K562 (cell line): Measurements from ENCODE around the gene ERVV-1. TPM values are rescaled to one million over a fixed set of nuclear protein-coding genes. Genes with fewer than 3 reads are reported as not detected.
A peak's percentile ranks its signal among the peaks of the same experiment; 100 is the strongest.

ENCODE experiments used
- ATAC-seq: fragments of 200-7000 bp; cut with Tn5 transposase; 3 replicates; pipeline ENCODE4 v1.9.1; 2020; ENCODE audit warnings: moderate library complexity
- BruUV-seq: library from RNA; stranded (reverse); fragments of 400-500 nt; replicated peaks from 2 replicates; lab custom pipeline; 2021; lab: Mats Ljungman, UMichigan
- CTCF ChIA-PET: fragments of 300-600 bp; formaldehyde crosslinking; extraction: SDS; loops from one replicate; lab custom pipeline; 2021; ENCODE audit warnings: low intra/inter-chr PET ratio; lab: Yijun Ruan, JAX
- POLR2A ChIA-PET: fragments of 300-600, 350-650 bp; sonication (Branson Sonifier 250); formaldehyde crosslinking; extraction: SDS; loops from one replicate; lab custom pipeline; 2021; ENCODE audit warnings: antibody characterized with exemption, inconsistent platforms; lab: Yijun Ruan, JAX
- DNase-seq, 4 experiments: peaks; one replicate each; pipeline versions ENCODE4 v3.0.0 to v3.0.0-alpha.2; 2011 to 2018; ENCODE audit warnings: low spot score in 3 of 4, mixed read lengths in 3 of 4; ENCODE audit errors: extremely low read depth in 1 of 4
- FAIRE-seq: peaks from 2 replicates; lab custom pipeline; 2011; peaks lifted over from hg19 to GRCh38; lab: Jason Lieb, UNC
- H2AFZ ChIP-seq: 2 replicates; pipeline ENCODE4 v1.6.0; 2011; ENCODE audit warnings: low read depth, low read length, control low read depth, inconsistent platforms
- H3K27ac ChIP-seq: fragments of 200-600 bp; 3 replicates; pipeline ENCODE4 v1.8.0; 2011; ENCODE audit warnings: low read depth, mild to moderate bottlenecking, control low read depth, inconsistent platforms, low read length, moderate library complexity, mixed read lengths; ENCODE audit errors: extremely low read depth
- H3K27me3 ChIP-seq, 2 experiments: fragments of 300-600 bp in 1 of 2; 2 replicates in 1 of 2; 3 replicates in 1 of 2; pipeline versions ENCODE4 v1.6.0 to v1.8.0; 2011; ENCODE audit warnings: inconsistent platforms in 2 of 2, low read length in 2 of 2, mild to moderate bottlenecking in 1 of 2, mixed read lengths in 1 of 2, moderate library complexity in 1 of 2; ENCODE audit not compliant: control insufficient read depth in 2 of 2, insufficient read depth in 2 of 2
- H3K36me3 ChIP-seq: fragments of 300-600 bp; 3 replicates; pipeline ENCODE4 v1.8.0; 2011; ENCODE audit warnings: mild to moderate bottlenecking, low read length, inconsistent platforms; ENCODE audit not compliant: control insufficient read depth, insufficient read depth
- H3K4me1 ChIP-seq, 2 experiments: fragments of 200-600 bp in 1 of 2; replicated peaks in 1 of 2; 2 replicates in 1 of 2; 3 replicates in 1 of 2; pipeline versions ENCODE4 v1.5.1 to v1.8.0; 2011; ENCODE audit warnings: inconsistent platforms in 2 of 2, low read length in 2 of 2, mild to moderate bottlenecking in 1 of 2, mixed read lengths in 1 of 2, moderate library complexity in 1 of 2; ENCODE audit not compliant: control insufficient read depth in 2 of 2, insufficient read depth in 2 of 2
- H3K4me2 ChIP-seq: 2 replicates; pipeline ENCODE4 v1.6.1; 2011; ENCODE audit warnings: low read length, control low read depth, inconsistent platforms, mixed read lengths; ENCODE audit not compliant: insufficient read depth
- H3K4me3 ChIP-seq: fragments of 200-600 bp; sonication (generic), shearing (Covaris generic); 2 replicates; pipeline ENCODE4 v1.5.1; 2016; ENCODE audit warnings: control low read depth, inconsistent platforms
- H3K79me2 ChIP-seq: fragments of 200-600 bp; 3 replicates; pipeline ENCODE4 v1.8.0; 2011; ENCODE audit warnings: low read length, inconsistent platforms; ENCODE audit not compliant: control insufficient read depth, insufficient read depth
- H3K9ac ChIP-seq, 2 experiments: 2 replicates each; pipeline versions ENCODE4 v1.6.0 to v1.6.1; 2011; ENCODE audit warnings: low read depth in 2 of 2, low read length in 2 of 2, control low read depth in 1 of 2, inconsistent platforms in 1 of 2, mild to moderate bottlenecking in 1 of 2, mixed read lengths in 1 of 2; ENCODE audit not compliant: insufficient read depth in 1 of 2
- H3K9me1 ChIP-seq: one replicate; pipeline ENCODE4 v1.6.0; 2011; ENCODE audit warnings: inconsistent platforms, mild to moderate bottlenecking, low read length, moderate library complexity; ENCODE audit not compliant: control insufficient read depth, insufficient read depth
- H3K9me3 ChIP-seq: replicated peaks from 2 replicates; pipeline ENCODE4 v1.5.1; 2011; ENCODE audit warnings: low read depth, low read length, inconsistent platforms; ENCODE audit not compliant: control insufficient read depth, insufficient read depth
- H4K20me1 ChIP-seq: replicated peaks from 2 replicates; pipeline ENCODE4 v1.6.1; 2011; ENCODE audit warnings: low read length, inconsistent platforms, mixed read lengths; ENCODE audit not compliant: control insufficient read depth, insufficient read depth
- CXXC5 ChIP-seq: fragments of 250-450 bp; sonication (Bioruptor Pico); IDR thresholded peaks from 2 replicates; pipeline ENCODE4 v1.8.0; 2022; ENCODE audit warnings: inconsistent platforms, mild to moderate bottlenecking, moderate library complexity
- DMBX1 ChIP-seq: fragments of 250-450 bp; sonication (Bioruptor Pico); IDR thresholded peaks from 2 replicates; pipeline ENCODE4 v1.8.0; 2022; ENCODE audit warnings: inconsistent platforms, mild to moderate bottlenecking, moderate library complexity, borderline replicate concordance
- POLR2A ChIP-seq: fragments of 450-650 bp; conservative IDR thresholded peaks from 2 replicates; pipeline ENCODE4 v1.6.1; 2016
- RBFOX2 ChIP-seq: fragments of 200-400 bp; formaldehyde crosslinking; IDR thresholded peaks from 2 replicates; pipeline ENCODE4 v1.6.1; 2017; ENCODE audit warnings: low read depth, mild to moderate bottlenecking, low read length, moderate library complexity
- YY1 ChIP-seq, 3 experiments: IDR thresholded peaks; 2 replicates each; pipeline ENCODE4 v1.6.1; 2011; ENCODE audit warnings: low read length in 2 of 3, mild to moderate bottlenecking in 2 of 3, moderate library complexity in 2 of 3, borderline replicate concordance in 1 of 3, control low read depth in 1 of 3, low read depth in 1 of 3; ENCODE audit not compliant: insufficient read depth in 3 of 3, insufficient replicate concordance in 2 of 3, control insufficient read depth in 1 of 3, insufficient read length in 1 of 3; ENCODE audit errors: extremely low read depth in 1 of 3
- ZBTB40 ChIP-seq, 2 experiments: fragments of 450-650 bp in 1 of 2; sonication (generic) in 1 of 2; formaldehyde crosslinking in 1 of 2; IDR thresholded peaks; 2 replicates each; pipeline versions ENCODE4 v1.7.1 to v1.9.0; 2016 to 2022; ENCODE audit warnings: inconsistent platforms in 1 of 2, mild to moderate bottlenecking in 1 of 2, missing genetic modification reagents in 1 of 2
- ZNF449 ChIP-seq: fragments of 250-450 bp; sonication (Bioruptor Pico); IDR thresholded peaks from 2 replicates; pipeline ENCODE4 v1.8.0; 2022; ENCODE audit warnings: moderate library complexity, mild to moderate bottlenecking, inconsistent platforms
- WGBS: fragments of 100-300 bp; shearing (Covaris generic); methylation state at CpG from one replicate; pipeline ENCODE4 v1.1.6; 2016; ENCODE audit warnings: low coverage, mixed read lengths; ENCODE audit not compliant: insufficient coverage; ENCODE audit errors: missing lambda C conversion rate; 5-methylcytosine and 5-hydroxymethylcytosine counted together
- in situ Hi-C: fragments of 300-500 bp; cut with MboI; formaldehyde crosslinking; loops from 4 replicates; pipeline ENCODE4 v1.15.0; 2018; ENCODE audit warnings: inconsistent platforms, mixed read lengths
- intact Hi-C: fragments of 100-400 bp; cut with micrococcal nuclease; formaldehyde crosslinking; loops from 2 replicates; pipeline ENCODE4 v1.14.2; 2022
- polyA plus RNA-seq, 8 experiments: library from polyadenylated mRNA; depleted of rRNA in 4 of 8; stranded (reverse) in 5 of 8; unstranded in 3 of 8; fragments of >200 nt; fragmentation: Nextera tagmentation in 2 of 8; fragmentation: Illumina TruSeq in 1 of 8; extraction: Ambion mirVana in 2 of 8; extraction: Trizol in 1 of 8; gene quantifications; 2 replicates each; pipeline versions ENCODE4 v1.2.1 to v1.2.3, GENCODE V29; 2011 to 2014; ENCODE audit warnings: inconsistent platforms in 1 of 8, missing spikeins in 1 of 8
- total RNA-seq, 7 experiments: library from RNA; depleted of rRNA in 6 of 7; stranded (reverse); fragments of >200 nt in 6 of 7; fragmentation: Illumina TruSeq in 2 of 7; extraction: Trizol in 2 of 7; gene quantifications; 2 replicates each; pipeline versions ENCODE4 v1.2.1 to v1.2.3, GENCODE V29; 2011 to 2021; ENCODE audit warnings: low replicate concordance in 1 of 7

The ERVV-1 gene
- total and polyA plus RNA-seq, 9 of the 15 experiments (the other 6 are each of a cell fraction or from before 2014, with no cell fraction given): 0.08 TPM; not detected in 8

GRCh38 chr19:53037101-53038097, 23.7 kb downstream of the ERVV-1 start:
- Histone ChIP-seq H3K27ac (no peak overlapping the region), H4K20me1 (no peaks in the 10 kb centered on the region), H3K36me3 (no peaks in the 10 kb centered on the region), H3K27me3 (peaks cover 0 to 4% of the 10 kb centered on the region in 2 experiments; a peak in 2 of 5 replicates), H3K4me3 (peak overlapping the region; percentile 37), H3K9ac (peak overlapping the region in 1 of 2 experiments; percentile 0; a peak in 2 of 4 replicates), H3K79me2 (no peaks in the 10 kb centered on the region), H3K9me3 (no peaks in the 10 kb centered on the region), H2AFZ (peak overlapping the region; percentile 62), H3K9me1 (no peaks in the 10 kb centered on the region), H3K4me1 (peaks cover 0 to 4% of the 10 kb centered on the region in 2 experiments; a peak in 1 of 5 replicates), H3K4me2 (peak overlapping the region; percentile 61)
- intact Hi-C loops (no loop called here), in situ Hi-C loops (no loop called here)
- POLR2A ChIA-PET: no interaction called here
- WGBS: 26% methylated on average over 30 of the region's 52 CpGs
- DNase-seq (peak; percentile 35 to 47 (median 40)), ATAC-seq (peak; percentile 86), FAIRE-seq (no peak)
- TSS peak; percentile 85 for BruUV-seq
- CTCF ChIA-PET: no interaction called here
- TF ChIP-seq CXXC5 (CRISPR knock-in tag): 0 out of 2 replicates have a peak, but pooled peaks have one; percentile 15
- TF ChIP-seq DMBX1: no peak
- no peak for TF ChIP-seq ZNF449
- 0 out of 2 replicates have a peak, but pooled peaks have one; percentile 7 for TF ChIP-seq RBFOX2
- peak; percentile 38; the same call in 1 of the 2 replicates for TF ChIP-seq POLR2A
- TF ChIP-seq ZBTB40 (IDR thresholded peaks at IDR 0.05): peak; percentile 51; the same call in 1 of the 2 replicates
- no peak for TF ChIP-seq ZBTB40 (CRISPR knock-in tag; IDR thresholded peaks at IDR 0.05)
- peak in 1 of 3 experiments; percentile 27 for TF ChIP-seq YY1 (IDR thresholded peaks at IDR 0.05; ENCODE audit: borderline replicate concordance in 1 of 3, control insufficient read depth in 1 of 3, extremely low read depth in 1 of 3, insufficient read depth in 3 of 3, insufficient read length in 1 of 3, insufficient replicate concordance in 2 of 3, low read depth in 1 of 3, low read length in 2 of 3)
